ENCODE measurements around the gene DNER.

DNER gene

GRCh38 chr2:229634601-229635370, 79.6 kb downstream of the DNER start:
- ChIA-PET POLR2A (no interaction called here), CTCF (interaction anchor here (1.0 kb wide), 1 partner anchor 18 kb away, joined by 4 read pairs; no protein-coding TSS in a partner anchor)
- DNase-seq (ENCODE audit: extremely low spot score), result no peak
- no peak for TF ChIP-seq CTCF (IDR thresholded peaks at IDR 0.05; ENCODE audit: control extremely low read depth, extremely low read depth, low read depth, missing control alignments)

- ChIA-PET POLR2A (no interaction called here), CTCF (interaction anchor here (1.0 to 1.2 kb wide), 3 partner anchors 8 to 21 kb away, joined by 3 to 4 read pairs (median 4); no protein-coding TSS in a partner anchor)
- no peak for TF ChIP-seq CTCF (IDR thresholded peaks at IDR 0.05; ENCODE audit: control extremely low read depth, extremely low read depth, low read depth, missing control alignments)
- no peak for DNase-seq (ENCODE audit: extremely low spot score)
Observed at GRCh38 chr2:229633556-229633955, 80.8 kb downstream of the DNER start.

- no peak for DNase-seq (ENCODE audit: extremely low spot score)
- POLR2A ChIA-PET, result no interaction called here
- CTCF ChIA-PET, result interaction anchor here (1.0 to 1.3 kb wide), 3 partner anchors 9 to 20 kb away, joined by 3 read pairs; no protein-coding TSS in a partner anchor
- TF ChIP-seq CTCF (IDR thresholded peaks at IDR 0.05; ENCODE audit: control extremely low read depth, extremely low read depth, low read depth, missing control alignments), result no peak
Observed at GRCh38 chr2:229629039-229629438, 85.3 kb downstream of the DNER start.

GRCh38 chr2:229627728-229628127, 86.6 kb downstream of the DNER start:
- ChIA-PET POLR2A (no interaction called here), CTCF (interaction anchor here (1.0 to 1.4 kb wide), 3 partner anchors 8 to 15 kb away, joined by 3 to 4 read pairs (median 3); no protein-coding TSS in a partner anchor)
- no peak for DNase-seq (ENCODE audit: extremely low spot score)
- no peak for TF ChIP-seq CTCF (IDR thresholded peaks at IDR 0.05; ENCODE audit: control extremely low read depth, extremely low read depth, low read depth, missing control alignments)

- ChIA-PET POLR2A (no interaction called here), CTCF (interaction anchor here (1.1 to 1.3 kb wide), 2 partner anchors 11 to 36 kb away, joined by 3 read pairs; no protein-coding TSS in a partner anchor)
- no peak for DNase-seq (ENCODE audit: extremely low spot score)
- TF ChIP-seq CTCF (IDR thresholded peaks at IDR 0.05; ENCODE audit: control extremely low read depth, extremely low read depth, low read depth, missing control alignments), result no peak
Observed at GRCh38 chr2:229622495-229623355, 91.6 kb downstream of the DNER start.

- no peak for TF ChIP-seq CTCF (IDR thresholded peaks at IDR 0.05; ENCODE audit: control extremely low read depth, extremely low read depth, low read depth, missing control alignments)
- DNase-seq (ENCODE audit: extremely low spot score), result no peak
- CTCF ChIA-PET, result no interaction called here
- POLR2A ChIA-PET, result no interaction called here
Observed at GRCh38 chr2:229620759-229621158, 93.6 kb downstream of the DNER start.
